PC-3 (cell line): ENCODE data around the gene CRX.
"Not testable (repeated sequence)": the region's sequence is repeated elsewhere in the genome, so short reads cannot be mapped to it uniquely, and the experiment has no call there.

ENCODE experiments used
- EZH2 ChIP-seq: fragments of 300-600 bp; sonication (generic); IDR thresholded peaks from one replicate; pipeline ENCODE4 v1.6.1; 2017; ENCODE audit warnings: antibody characterized with exemption, mild to moderate bottlenecking, low read length; ENCODE audit not compliant: unreplicated experiment
- EZH2phosphoT487 ChIP-seq: fragments of 300-600 bp; sonication (generic); IDR thresholded peaks from 2 replicates; pipeline ENCODE4 v1.6.1; 2018; ENCODE audit warnings: mild to moderate bottlenecking, antibody characterized with exemption, low read length, borderline replicate concordance
- TF ChIP-seq, protein P1 (sequence below): fragments of 300-600 bp; sonication (generic); conservative IDR thresholded peaks from 2 replicates; pipeline ENCODE4 v1.5.1; 2017; ENCODE audit warnings: antibody characterized with exemption, low read depth, mild to moderate bottlenecking, low read length

DNA sequence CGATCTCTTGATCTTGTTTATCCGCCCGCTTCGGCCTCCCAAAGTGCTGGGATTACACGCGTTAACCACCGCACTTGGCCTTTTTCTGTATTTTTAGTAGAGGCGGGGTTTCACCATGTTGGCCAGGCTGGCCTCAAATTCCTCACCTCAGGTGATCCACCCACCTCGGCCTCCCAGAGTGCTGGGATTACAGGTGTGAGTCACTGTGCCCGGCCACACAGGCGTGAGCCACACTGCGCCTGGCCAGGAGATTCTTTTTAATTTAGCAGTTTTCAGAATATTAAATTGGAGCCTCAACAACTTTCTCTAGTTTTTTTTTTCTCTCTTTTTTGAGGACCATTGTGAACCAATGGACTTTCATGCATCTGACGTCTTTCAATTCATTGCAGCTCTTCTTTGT, 31.9 kb upstream of the CRX start:
- TF ChIP-seq, protein P1, sequence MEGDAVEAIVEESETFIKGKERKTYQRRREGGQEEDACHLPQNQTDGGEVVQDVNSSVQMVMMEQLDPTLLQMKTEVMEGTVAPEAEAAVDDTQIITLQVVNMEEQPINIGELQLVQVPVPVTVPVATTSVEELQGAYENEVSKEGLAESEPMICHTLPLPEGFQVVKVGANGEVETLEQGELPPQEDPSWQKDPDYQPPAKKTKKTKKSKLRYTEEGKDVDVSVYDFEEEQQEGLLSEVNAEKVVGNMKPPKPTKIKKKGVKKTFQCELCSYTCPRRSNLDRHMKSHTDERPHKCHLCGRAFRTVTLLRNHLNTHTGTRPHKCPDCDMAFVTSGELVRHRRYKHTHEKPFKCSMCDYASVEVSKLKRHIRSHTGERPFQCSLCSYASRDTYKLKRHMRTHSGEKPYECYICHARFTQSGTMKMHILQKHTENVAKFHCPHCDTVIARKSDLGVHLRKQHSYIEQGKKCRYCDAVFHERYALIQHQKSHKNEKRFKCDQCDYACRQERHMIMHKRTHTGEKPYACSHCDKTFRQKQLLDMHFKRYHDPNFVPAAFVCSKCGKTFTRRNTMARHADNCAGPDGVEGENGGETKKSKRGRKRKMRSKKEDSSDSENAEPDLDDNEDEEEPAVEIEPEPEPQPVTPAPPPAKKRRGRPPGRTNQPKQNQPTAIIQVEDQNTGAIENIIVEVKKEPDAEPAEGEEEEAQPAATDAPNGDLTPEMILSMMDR: not testable (repeated sequence)
- not testable (repeated sequence) for TF ChIP-seq EZH2, EZH2phosphoT487
